H9 (cell line): ENCODE measurements around the gene PPM1B. TPM values are rescaled to one million over a fixed set of nuclear protein-coding genes. Genes with fewer than 3 reads are reported as not detected.
A peak's percentile ranks its signal among the peaks of the same experiment; 100 is the strongest.

Experiments used
- DNase-seq: peaks from one replicate; pipeline ENCODE4 v3.0.0-alpha.2; 2017
- H2AFZ ChIP-seq: one replicate; pipeline ENCODE4 v1.6.1; 2013; ENCODE audit warnings: mild to moderate bottlenecking, low read length, control low read depth, moderate library complexity
- H2AK5ac ChIP-seq: 2 replicates; pipeline ENCODE4 v1.6.1; 2013; ENCODE audit warnings: low read length, control low read depth, mixed read lengths; ENCODE audit not compliant: insufficient read length
- H2BK120ac ChIP-seq: one replicate; pipeline ENCODE4 v1.6.1; 2013; ENCODE audit warnings: low read depth, mild to moderate bottlenecking, low read length, control low read depth, inconsistent platforms; ENCODE audit not compliant: poor library complexity, severe bottlenecking
- H2BK12ac ChIP-seq: 2 replicates; pipeline ENCODE4 v1.6.1; 2013; ENCODE audit warnings: low read length, control low read depth, mixed read lengths, low read depth; ENCODE audit not compliant: insufficient read length
- H2BK15ac ChIP-seq: 2 replicates; pipeline ENCODE4 v1.6.1; 2013; ENCODE audit warnings: low read depth, low read length, control low read depth
- H2BK20ac ChIP-seq: one replicate; pipeline ENCODE4 v1.6.1; 2013; ENCODE audit warnings: low read depth, mild to moderate bottlenecking, low read length, control low read depth, inconsistent platforms; ENCODE audit not compliant: poor library complexity, severe bottlenecking
- H2BK5ac ChIP-seq: 2 replicates; pipeline ENCODE4 v1.6.1; 2013; ENCODE audit warnings: low read length, control low read depth, mixed read lengths; ENCODE audit not compliant: insufficient read length
- H3K14ac ChIP-seq: 2 replicates; pipeline ENCODE4 v1.6.1; 2013; ENCODE audit warnings: low read length, control low read depth; ENCODE audit not compliant: insufficient read depth
- H3K18ac ChIP-seq: 2 replicates; pipeline ENCODE4 v1.6.1; 2013; ENCODE audit warnings: low read depth, mild to moderate bottlenecking, mixed read lengths, low read length, control low read depth; ENCODE audit not compliant: insufficient read length
- H3K23ac ChIP-seq: 2 replicates; pipeline ENCODE4 v1.6.1; 2013; ENCODE audit warnings: low read length, control low read depth, mixed read lengths, low read depth; ENCODE audit not compliant: insufficient read length
- H3K23me2 ChIP-seq: 2 replicates; pipeline ENCODE4 v1.6.1; 2013; ENCODE audit warnings: low read depth, mild to moderate bottlenecking, mixed read lengths, low read length, control low read depth; ENCODE audit not compliant: insufficient read length, poor library complexity, severe bottlenecking
- H3K27ac ChIP-seq: 2 replicates; pipeline ENCODE4 v1.5.1; 2013; ENCODE audit warnings: low read length, control low read depth, mixed read lengths, low read depth; ENCODE audit not compliant: insufficient read length
- H3K27me3 ChIP-seq: 2 replicates; pipeline ENCODE4 v1.6.1; 2013; ENCODE audit warnings: low read length, control low read depth, inconsistent platforms; ENCODE audit not compliant: insufficient read depth
- H3K4ac ChIP-seq: 2 replicates; pipeline ENCODE4 v1.6.1; 2013; ENCODE audit warnings: low read depth, mild to moderate bottlenecking, control low read depth, inconsistent platforms, low read length, moderate library complexity
- H3K4me1 ChIP-seq: 2 replicates; pipeline ENCODE4 v1.6.1; 2013; ENCODE audit warnings: low read length, control low read depth, inconsistent platforms; ENCODE audit not compliant: insufficient read depth
- H3K4me2 ChIP-seq: 2 replicates; pipeline ENCODE4 v1.6.1; 2013; ENCODE audit warnings: low read length, control low read depth, mixed read lengths; ENCODE audit not compliant: insufficient read length, insufficient read depth
- H3K56ac ChIP-seq: 2 replicates; pipeline ENCODE4 v1.6.1; 2013; ENCODE audit warnings: low read depth, mild to moderate bottlenecking, mixed read lengths, low read length, control low read depth; ENCODE audit not compliant: insufficient read length
- H3K79me1 ChIP-seq: 2 replicates; pipeline ENCODE4 v1.6.1; 2013; ENCODE audit warnings: low read depth, mild to moderate bottlenecking, moderate library complexity, low read length, control low read depth, inconsistent platforms; ENCODE audit not compliant: insufficient read depth, poor library complexity, severe bottlenecking
- H3K79me2 ChIP-seq: 2 replicates; pipeline ENCODE4 v1.6.1; 2013; ENCODE audit warnings: low read length, control low read depth, inconsistent platforms; ENCODE audit not compliant: insufficient read depth
- H3K9ac ChIP-seq: 2 replicates; pipeline ENCODE4 v1.6.1; 2013; ENCODE audit warnings: low read length, control low read depth, mixed read lengths; ENCODE audit not compliant: insufficient read length; ENCODE audit errors: extremely low read depth
- H3K9me3 ChIP-seq: one replicate; pipeline ENCODE4 v1.6.1; 2013; ENCODE audit warnings: low read depth, low read length, inconsistent platforms; ENCODE audit not compliant: control insufficient read depth
- H3T11ph ChIP-seq: one replicate; pipeline ENCODE4 v1.6.1; 2013; ENCODE audit warnings: mild to moderate bottlenecking, low read length, control low read depth, inconsistent platforms
- H4K20me1 ChIP-seq: one replicate; pipeline ENCODE4 v1.6.1; 2013; ENCODE audit not compliant: control insufficient read depth, insufficient read length, insufficient read depth
- H4K5ac ChIP-seq: 2 replicates; pipeline ENCODE4 v1.6.1; 2013; ENCODE audit warnings: low read depth, mild to moderate bottlenecking, mixed read lengths, low read length, control low read depth; ENCODE audit not compliant: insufficient read length
- H4K8ac ChIP-seq: replicated peaks from 2 replicates; pipeline ENCODE4 v1.6.1; 2013; ENCODE audit warnings: low read length, control low read depth, mixed read lengths, low read depth; ENCODE audit not compliant: insufficient read length
- H4K91ac ChIP-seq: 2 replicates; pipeline ENCODE4 v1.6.1; 2013; ENCODE audit warnings: low read depth, mild to moderate bottlenecking, moderate library complexity, mixed read lengths, low read length, control low read depth; ENCODE audit not compliant: insufficient read length
- H3K27ac Mint-ChIP-seq, 3 experiments: 2 replicates in 2 of 3; 3 replicates in 1 of 3; pipeline ENCODE4 v1.8.0; 2020 to 2021; ENCODE audit warnings: mixed read lengths in 3 of 3, mild to moderate bottlenecking in 1 of 3, moderate library complexity in 1 of 3
- H3K27me3 Mint-ChIP-seq: 2 replicates; pipeline ENCODE4 v1.8.0; 2021; ENCODE audit warnings: low read depth, mild to moderate bottlenecking, moderate library complexity, mixed read lengths
- H3K36me3 Mint-ChIP-seq, 3 experiments: 2 replicates in 2 of 3; 3 replicates in 1 of 3; pipeline ENCODE4 v1.8.0; 2020 to 2021; ENCODE audit warnings: low read depth in 3 of 3, mixed read lengths in 3 of 3; ENCODE audit not compliant: insufficient read depth in 1 of 3
- H3K4me1 Mint-ChIP-seq, 2 experiments: 2 replicates each; pipeline ENCODE4 v1.8.0; 2020; ENCODE audit warnings: mixed read lengths in 2 of 2
- H3K4me3 Mint-ChIP-seq, 2 experiments: 2 replicates in 1 of 2; 3 replicates in 1 of 2; pipeline ENCODE4 v1.8.0; 2020 to 2021; ENCODE audit warnings: mild to moderate bottlenecking in 2 of 2, mixed read lengths in 2 of 2, moderate library complexity in 1 of 2
- H3K9me3 Mint-ChIP-seq, 2 experiments: 2 replicates in 1 of 2; 3 replicates in 1 of 2; pipeline ENCODE4 v1.8.0; 2020; ENCODE audit warnings: mild to moderate bottlenecking in 2 of 2, mixed read lengths in 2 of 2, moderate library complexity in 1 of 2
- CTCF ChIP-seq: fragments of 200-600 bp; sonication (generic); conservative IDR thresholded peaks from 3 replicates; pipeline ENCODE4 v1.8.0; 2021; ENCODE audit warnings: antibody characterized with exemption, mild to moderate bottlenecking
- WGBS: extraction: QIAGEN DNeasy Blood & Tissue Kit; methylation state at CpG from one replicate; pipeline ENCODE4 v1.1.7; 2013; ENCODE audit warnings: missing lambda C conversion rate, low lambda C conversion rate, mixed read lengths; ENCODE audit not compliant: insufficient read length; ENCODE audit errors: extremely low coverage; 5-methylcytosine and 5-hydroxymethylcytosine counted together
- total RNA-seq: library from RNA; stranded (reverse); gene quantifications from 2 replicates; pipeline ENCODE4 v1.2.1, GENCODE V29; 2021

The PPM1B gene
- total RNA-seq, 1 experiment from 2014 or later: 156 TPM

GRCh38 chr2:44139741-44140140, 28.9 kb upstream of the PPM1B start:
- Histone ChIP-seq H3K9me3 (no peaks in the 10 kb centered on the region), H2BK5ac (no peak overlapping the region), H3K14ac (no peak overlapping the region), H3K4me2 (no peak overlapping the region), H2AFZ (no peak overlapping the region), H2BK15ac (no peak overlapping the region), H3K18ac (no peak overlapping the region), H4K5ac (no peak overlapping the region), H3K9ac (no peak overlapping the region), H4K91ac (no peak overlapping the region), H3T11ph (no peak overlapping the region), H2BK20ac (no peak overlapping the region), H2BK12ac (no peak overlapping the region), H3K4ac (no peak overlapping the region), H3K79me2 (no peaks in the 10 kb centered on the region), H4K20me1 (no peaks in the 10 kb centered on the region), H3K27ac (no peak overlapping the region), H3K79me1 (no peaks in the 10 kb centered on the region), H4K8ac (no peak overlapping the region), H2AK5ac (no peak overlapping the region), H2BK120ac (no peak overlapping the region), H3K27me3 (no peaks in the 10 kb centered on the region), H3K23me2 (no peaks in the 10 kb centered on the region), H3K23ac (no peak overlapping the region), H3K4me1 (peaks cover 10% of the 10 kb centered on the region; the same call in 1 of the 2 replicates), H3K56ac (no peak overlapping the region)
- peak overlapping the region in 2 of 3 experiments; percentile 36 to 87; a peak in 4 of 7 replicates for H3K27ac Mint-ChIP-seq
- H3K4me1 Mint-ChIP-seq: peaks cover 57% of the 10 kb centered on the region in 2 experiments
- peaks cover 4 to 14% (median 4%) of the 10 kb centered on the region in 3 experiments for H3K36me3 Mint-ChIP-seq
- DNase-seq: no peak
- no CpG with 5 or more reads among the region's 1 CpG for WGBS
- no peaks in the 10 kb centered on the region for H3K27me3 Mint-ChIP-seq
- no peak overlapping the region for H3K4me3 Mint-ChIP-seq
- TF ChIP-seq CTCF: no peak
- H3K9me3 Mint-ChIP-seq: peaks cover 0 to 3% of the 10 kb centered on the region in 2 experiments; a peak in 2 of 5 replicates
